Uterus (tissue), 4 donors: ENCODE data around the gene ADAMTS17. TPM values are rescaled to one million over a fixed set of nuclear protein-coding genes. Genes with fewer than 3 reads are reported as not detected.

ENCODE experiments used
- DNase-seq, 2 donors: peaks; one replicate each; pipeline ENCODE4 v3.0.0-alpha.2; 2019 to 2020
- H3K27ac ChIP-seq, 2 donors: fragments of 200-600 bp; sonication (generic); 1 replicate in 1 of 2; 2 replicates in 1 of 2; pipeline ENCODE4 v1.5.1; 2016 to 2018
- H3K27me3 ChIP-seq, 2 donors: fragments of 200-600 bp; sonication (generic); one replicate each; pipeline ENCODE4 v1.5.1; 2018 to 2019; ENCODE audit warnings: control low read depth in 1 of 2
- H3K36me3 ChIP-seq, 2 donors: fragments of 200-600 bp; sonication (generic); one replicate each; pipeline ENCODE4 v1.5.1; 2019; ENCODE audit warnings: control low read depth in 1 of 2
- H3K4me1 ChIP-seq, 2 donors: fragments of 200-600 bp; sonication (generic); one replicate each; pipeline ENCODE4 v1.5.1; 2018 to 2019; ENCODE audit warnings: control low read depth in 1 of 2
- H3K4me3 ChIP-seq, 2 donors: fragments of 200-600 bp; sonication (generic); 1 replicate in 1 of 2; 2 replicates in 1 of 2; pipeline ENCODE4 v1.5.1; 2018 to 2019; ENCODE audit warnings: mild to moderate bottlenecking in 1 of 2
- H3K9me3 ChIP-seq, 2 donors: fragments of 200-600 bp; sonication (generic); one replicate each; pipeline ENCODE4 v1.5.1; 2019; ENCODE audit warnings: control low read depth in 1 of 2
- POLR2A ChIP-seq, 2 donors: fragments of 450-650 bp; IDR thresholded peaks; one replicate each; pipeline ENCODE4 v1.6.1; 2016; ENCODE audit warnings: antibody characterized with exemption in 2 of 2, mild to moderate bottlenecking in 1 of 2, moderate library complexity in 1 of 2
- intact Hi-C: fragments of 100-400 bp; cut with DNase I; formaldehyde crosslinking; loops from one replicate; pipeline ENCODE4 v1.15.1; 2023; ENCODE audit warnings: low total_unique reads
- total RNA-seq, 4 donors: library from RNA; depleted of rRNA in 3 of 4; stranded (reverse); fragments of >200 nt in 3 of 4; gene quantifications; one replicate each; pipeline versions ENCODE4 v1.1.0 to v1.2.4, GENCODE V29; 2014 to 2023
- TF ChIP-seq, protein P1 (sequence below), 4 experiments: fragments of 200-600 bp in 2 of 4; fragments of 450-650 bp in 2 of 4; sonication (generic) in 2 of 4; IDR thresholded peaks; one replicate each; pipeline ENCODE4 v1.5.1; 2016 to 2019; ENCODE audit warnings: antibody characterized with exemption in 4 of 4, mild to moderate bottlenecking in 2 of 4, moderate library complexity in 1 of 4
- donor health status: DM: yes; HTN: yes; CAD: no.

ADAMTS17 gene
- total RNA-seq, 4 donors from 2014 or later, result 3.1 to 17.1 (median 8.1) TPM; not detected in 1

- H3K4me3 ChIP-seq, result no peak overlapping the region
- H3K27ac ChIP-seq, result no peak overlapping the region
- no peak for DNase-seq
- no peaks in the 10 kb centered on the region for H3K9me3 ChIP-seq
- intact Hi-C loops, result no loop called here
- no peaks in the 10 kb centered on the region for H3K4me1 ChIP-seq
- no peak for TF ChIP-seq POLR2A (IDR thresholded peaks at IDR 0.05)
- TF ChIP-seq, protein P1, sequence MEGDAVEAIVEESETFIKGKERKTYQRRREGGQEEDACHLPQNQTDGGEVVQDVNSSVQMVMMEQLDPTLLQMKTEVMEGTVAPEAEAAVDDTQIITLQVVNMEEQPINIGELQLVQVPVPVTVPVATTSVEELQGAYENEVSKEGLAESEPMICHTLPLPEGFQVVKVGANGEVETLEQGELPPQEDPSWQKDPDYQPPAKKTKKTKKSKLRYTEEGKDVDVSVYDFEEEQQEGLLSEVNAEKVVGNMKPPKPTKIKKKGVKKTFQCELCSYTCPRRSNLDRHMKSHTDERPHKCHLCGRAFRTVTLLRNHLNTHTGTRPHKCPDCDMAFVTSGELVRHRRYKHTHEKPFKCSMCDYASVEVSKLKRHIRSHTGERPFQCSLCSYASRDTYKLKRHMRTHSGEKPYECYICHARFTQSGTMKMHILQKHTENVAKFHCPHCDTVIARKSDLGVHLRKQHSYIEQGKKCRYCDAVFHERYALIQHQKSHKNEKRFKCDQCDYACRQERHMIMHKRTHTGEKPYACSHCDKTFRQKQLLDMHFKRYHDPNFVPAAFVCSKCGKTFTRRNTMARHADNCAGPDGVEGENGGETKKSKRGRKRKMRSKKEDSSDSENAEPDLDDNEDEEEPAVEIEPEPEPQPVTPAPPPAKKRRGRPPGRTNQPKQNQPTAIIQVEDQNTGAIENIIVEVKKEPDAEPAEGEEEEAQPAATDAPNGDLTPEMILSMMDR (IDR thresholded peaks at IDR 0.05), result no peak
- no peaks in the 10 kb centered on the region for H3K27me3 ChIP-seq
- no peaks in the 10 kb centered on the region for H3K36me3 ChIP-seq
These were observed 11.6 kb downstream of the ADAMTS17 start for GRCh38 chr15:100330221-100330620.

DNA sequence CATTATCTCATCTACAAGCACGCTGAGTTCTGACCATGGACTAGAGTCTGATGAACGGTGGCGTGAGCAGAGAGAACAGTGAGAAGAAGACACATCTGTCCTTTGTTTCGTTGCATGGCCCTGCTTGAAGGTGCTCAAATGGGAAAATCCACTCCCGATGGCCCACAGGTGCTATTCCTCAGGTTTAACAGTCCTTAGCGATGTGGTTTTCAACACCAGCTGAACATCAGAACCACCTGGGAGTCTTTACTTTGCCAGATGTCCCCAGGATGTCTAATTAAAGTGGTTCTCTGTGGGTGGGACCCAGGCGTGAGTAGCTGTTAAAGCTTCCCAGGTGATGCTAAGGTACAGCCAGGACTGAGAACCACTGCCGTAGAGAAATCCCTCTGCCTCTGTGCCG, 13.0 kb downstream of the ADAMTS17 start:
- DNase-seq, result no peak
- intact Hi-C loops, result no loop called here
- Histone ChIP-seq H3K36me3 (no peaks in the 10 kb centered on the region), H3K4me3 (no peak overlapping the region), H3K4me1 (no peaks in the 10 kb centered on the region), H3K27me3 (no peaks in the 10 kb centered on the region), H3K9me3 (no peaks in the 10 kb centered on the region), H3K27ac (no peak overlapping the region)
- no peak for TF ChIP-seq POLR2A (IDR thresholded peaks at IDR 0.05)
- TF ChIP-seq, protein P1 (IDR thresholded peaks at IDR 0.05), result no peak

DNA sequence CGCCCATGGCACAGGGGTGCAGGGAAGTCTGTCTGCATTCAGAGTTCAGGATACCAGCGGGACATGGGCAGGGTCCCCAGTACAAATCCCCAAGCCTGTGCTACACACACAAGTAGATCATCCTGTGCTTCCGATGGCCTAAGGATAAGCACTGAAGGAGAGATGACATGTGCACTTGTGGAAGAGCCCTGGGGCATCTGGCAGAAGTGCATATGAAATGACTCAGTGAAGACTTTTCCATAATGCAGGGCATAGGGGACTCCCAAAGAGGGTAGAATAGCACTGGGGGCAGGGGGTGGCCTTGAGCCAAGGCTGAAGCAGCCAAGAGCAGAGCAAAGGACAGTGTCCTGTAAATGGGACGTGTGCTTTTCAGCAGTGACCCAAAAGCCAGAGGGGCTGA, 22.9 kb downstream of the ADAMTS17 start:
- Histone ChIP-seq H3K36me3 (no peaks in the 10 kb centered on the region), H3K4me1 (no peaks in the 10 kb centered on the region), H3K9me3 (no peaks in the 10 kb centered on the region), H3K27ac (no peak overlapping the region), H3K4me3 (no peak overlapping the region), H3K27me3 (no peaks in the 10 kb centered on the region)
- no peak for TF ChIP-seq POLR2A (IDR thresholded peaks at IDR 0.05)
- TF ChIP-seq, protein P1 (IDR thresholded peaks at IDR 0.05), result no peak
- intact Hi-C loops, result no loop called here
- no peak for DNase-seq

GRCh38 chr15:100314809-100315400, 26.9 kb downstream of the ADAMTS17 start:
- Histone ChIP-seq H3K4me3 (no peak overlapping the region), H3K36me3 (no peaks in the 10 kb centered on the region), H3K4me1 (no peaks in the 10 kb centered on the region), H3K9me3 (no peaks in the 10 kb centered on the region), H3K27ac (no peak overlapping the region), H3K27me3 (no peaks in the 10 kb centered on the region)
- intact Hi-C loops, result no loop called here
- TF ChIP-seq, protein P1 (IDR thresholded peaks at IDR 0.05), result no peak
- TF ChIP-seq POLR2A (IDR thresholded peaks at IDR 0.05), result no peak
- DNase-seq, result no peak

DNA sequence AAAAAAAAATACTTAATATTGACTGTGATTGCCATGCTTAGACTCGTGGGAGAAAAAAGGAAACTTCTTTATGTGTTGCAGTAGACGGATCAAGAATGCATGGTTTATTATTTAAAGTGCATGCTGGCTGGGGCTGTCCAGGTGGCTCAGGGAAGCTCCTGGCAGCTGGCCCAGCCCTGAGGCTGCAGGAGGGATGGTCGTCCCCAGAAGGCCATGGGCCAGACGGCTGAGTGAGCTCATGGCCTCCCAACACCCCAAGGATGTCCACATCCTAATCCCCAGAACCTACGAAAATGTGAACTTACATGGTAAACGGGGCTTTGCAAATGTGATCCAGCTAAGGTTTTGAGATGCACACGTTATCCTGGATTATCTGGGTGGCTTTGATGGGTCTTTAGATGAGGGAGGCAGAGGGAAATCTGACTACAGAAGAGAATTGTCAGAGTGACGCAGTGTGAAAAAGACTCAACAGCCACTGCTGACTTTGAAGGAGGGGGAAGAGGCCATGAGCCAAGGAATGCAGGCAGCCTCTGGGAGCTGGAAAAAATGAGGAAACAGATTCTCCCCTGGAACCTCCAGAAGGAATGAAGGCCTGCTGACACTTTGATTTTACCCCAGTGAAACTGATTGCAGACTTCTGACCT, 29.8 kb downstream of the ADAMTS17 start:
- DNase-seq, result no peak
- H3K27me3 ChIP-seq, result no peaks in the 10 kb centered on the region
- peaks cover 0 to 3% of the 10 kb centered on the region in 2 donors for H3K4me1 ChIP-seq
- no peak overlapping the region for H3K27ac ChIP-seq
- TF ChIP-seq, protein P1 (IDR thresholded peaks at IDR 0.05), result no peak
- TF ChIP-seq POLR2A (IDR thresholded peaks at IDR 0.05), result no peak
- no peak overlapping the region for H3K4me3 ChIP-seq
- H3K9me3 ChIP-seq, result no peaks in the 10 kb centered on the region
- intact Hi-C loops, result no loop called here
- H3K36me3 ChIP-seq, result no peaks in the 10 kb centered on the region
